Stimulated activated memory B cell treated with anti-CD40 and anti-IgM and Interleukin-4, amounts not matched to agents 10 μg/mL and 1 μg/mL and 100 μg/mL, for 72 hours (primary cell): Measurements from ENCODE around the gene GLDC.

ENCODE experiments used
- ATAC-seq: fragments of 150-1000 bp; cut with Tn5 transposase; 2 replicates; pipeline ENCODE4 v1.10.0; 2021
- H3K27ac Mint-ChIP-seq: one replicate; pipeline ENCODE4 v1.8.0; 2022; ENCODE audit warnings: mild to moderate bottlenecking, mixed read lengths
- H3K27me3 Mint-ChIP-seq: one replicate; pipeline ENCODE4 v1.8.0; 2022; ENCODE audit warnings: mixed read lengths
- H3K36me3 Mint-ChIP-seq: one replicate; pipeline ENCODE4 v1.8.0; 2022; ENCODE audit warnings: mixed read lengths
- H3K4me1 Mint-ChIP-seq: one replicate; pipeline ENCODE4 v1.8.0; 2022; ENCODE audit warnings: mixed read lengths
- H3K4me3 Mint-ChIP-seq: one replicate; pipeline ENCODE4 v1.8.0; 2022; ENCODE audit warnings: mild to moderate bottlenecking, moderate library complexity, mixed read lengths
- H3K9me3 Mint-ChIP-seq: one replicate; pipeline ENCODE4 v1.8.0; 2022; ENCODE audit warnings: mixed read lengths

The GLDC gene

DNA sequence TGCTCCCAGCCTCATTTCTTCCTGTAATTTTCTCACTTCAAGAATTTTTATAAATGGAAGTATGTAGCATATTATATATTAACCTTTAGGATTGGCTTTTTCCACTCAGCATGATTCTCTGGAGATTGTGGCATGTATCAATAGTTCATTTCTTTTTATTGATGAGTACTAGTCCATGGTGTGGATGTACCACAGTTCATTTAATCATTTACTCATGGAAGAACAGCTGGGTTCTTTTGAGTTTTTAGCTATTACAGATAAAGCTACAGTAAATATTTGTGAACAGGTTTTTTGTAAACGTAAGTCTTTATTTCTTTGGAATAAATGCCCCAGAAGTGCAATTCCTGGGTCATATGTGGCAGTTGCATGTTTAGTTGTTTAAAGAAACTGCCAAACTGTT is 156.4 kb downstream of the GLDC start:
- no peak for ATAC-seq
- Mint-ChIP-seq H3K4me1 (no peaks in the 10 kb centered on the region), H3K27me3 (no peaks in the 10 kb centered on the region), H3K36me3 (peaks cover 40% of the 10 kb centered on the region), H3K9me3 (no peaks in the 10 kb centered on the region), H3K27ac (no peak overlapping the region), H3K4me3 (no peak overlapping the region)

DNA sequence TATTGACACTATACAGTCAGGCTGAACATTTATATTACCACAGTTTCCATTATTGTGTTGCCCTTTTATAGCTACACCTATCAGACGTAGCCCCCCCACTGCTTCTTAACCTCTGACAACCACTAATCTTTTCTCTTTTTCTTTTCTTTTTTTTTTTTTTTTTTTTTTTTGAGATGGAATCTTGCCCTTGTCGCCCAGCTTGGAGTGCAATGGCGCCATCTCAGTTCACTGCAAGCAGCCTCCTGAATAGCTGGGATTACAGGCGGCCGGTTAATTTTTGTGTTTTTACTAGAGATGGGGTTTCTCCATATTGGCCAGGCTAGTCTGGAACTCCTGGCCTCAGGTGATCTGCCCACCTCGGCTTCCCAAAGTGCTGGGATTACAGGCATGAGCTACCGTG is 157.1 kb downstream of the GLDC start:
- H3K4me3 Mint-ChIP-seq = no peak overlapping the region
- H3K27ac Mint-ChIP-seq = no peak overlapping the region
- ATAC-seq = no peak
- no peaks in the 10 kb centered on the region for H3K4me1 Mint-ChIP-seq
- H3K9me3 Mint-ChIP-seq = no peaks in the 10 kb centered on the region
- peaks cover 40% of the 10 kb centered on the region for H3K36me3 Mint-ChIP-seq
- H3K27me3 Mint-ChIP-seq = no peaks in the 10 kb centered on the region

- H3K36me3 Mint-ChIP-seq = peaks cover 28% of the 10 kb centered on the region
- ATAC-seq = no peak
- H3K4me3 Mint-ChIP-seq = no peak overlapping the region
These were observed 161.3 kb downstream of the GLDC start for GRCh38 chr9:6484210-6484609.

More at GRCh38 chr9:6484210-6484609, 161.3 kb downstream of the GLDC start:
- Mint-ChIP-seq H3K9me3 (no peaks in the 10 kb centered on the region), H3K4me1 (no peaks in the 10 kb centered on the region), H3K27me3 (no peaks in the 10 kb centered on the region), H3K27ac (no peak overlapping the region)
